H1 (cell line): ENCODE results near the gene TTPAL. TPM values are rescaled to one million over a fixed set of nuclear protein-coding genes. Genes with fewer than 3 reads are reported as not detected.

ENCODE experiments used
- CTCF ChIA-PET: fragments of 300-600 bp; sonication (Branson Sonifier 250); formaldehyde crosslinking; loops from one replicate; lab custom pipeline; 2021; ENCODE audit not compliant: partially characterized antibody; lab: Charles Lee
- POLR2A ChIA-PET: fragments of 300-600 bp; sonication (Branson Sonifier 250); formaldehyde crosslinking; loops from one replicate; lab custom pipeline; 2021; ENCODE audit warnings: inconsistent platforms; ENCODE audit not compliant: partially characterized antibody; lab: Charles Lee
- DNase-seq, 2 experiments: peaks; one replicate each; pipeline versions ENCODE4 v3.0.0 to v3.0.0-alpha.2; 2010 to 2022; ENCODE audit warnings: low spot score in 2 of 2, low read depth in 1 of 2, mixed read lengths in 1 of 2
- FAIRE-seq: peaks from 2 replicates; lab custom pipeline; 2011; peaks lifted over from hg19 to GRCh38; lab: Jason Lieb, UNC
- H2AFZ ChIP-seq: 2 replicates; pipeline ENCODE4 v1.8.1; 2012; ENCODE audit warnings: low read length, inconsistent platforms
- H2AK5ac ChIP-seq: 2 replicates; pipeline ENCODE4 v1.6.1; 2013; ENCODE audit warnings: low read depth, low read length
- H2BK120ac ChIP-seq: replicated peaks from 2 replicates; pipeline ENCODE3; 2013; ENCODE audit warnings: low read depth, low read length, inconsistent platforms
- H2BK12ac ChIP-seq: 2 replicates; pipeline ENCODE4 v1.6.1; 2013; ENCODE audit warnings: low read depth, low read length
- H2BK15ac ChIP-seq: 2 replicates; pipeline ENCODE4 v1.6.1; 2013; ENCODE audit warnings: low read length
- H2BK20ac ChIP-seq: 2 replicates; pipeline ENCODE4 v1.6.1; 2013; ENCODE audit warnings: low read length
- H2BK5ac ChIP-seq: 2 replicates; pipeline ENCODE4 v1.6.1; 2013; ENCODE audit warnings: low read depth, low read length
- H3K14ac ChIP-seq: 2 replicates; pipeline ENCODE4 v1.6.1; 2013; ENCODE audit warnings: inconsistent platforms; ENCODE audit not compliant: insufficient read length
- H3K18ac ChIP-seq: 2 replicates; pipeline ENCODE4 v1.6.1; 2013; ENCODE audit warnings: low read length; ENCODE audit errors: extremely low read depth
- H3K23ac ChIP-seq: 2 replicates; pipeline ENCODE4 v1.6.1; 2013; ENCODE audit warnings: inconsistent platforms; ENCODE audit not compliant: insufficient read length
- H3K23me2 ChIP-seq: 2 replicates; pipeline ENCODE4 v1.6.1; 2013; ENCODE audit warnings: low read depth, low read length
- H3K27ac ChIP-seq: 2 replicates; pipeline ENCODE4 v1.6.1; 2011; ENCODE audit warnings: low read depth, low read length, inconsistent platforms
- H3K27me3 ChIP-seq, 4 experiments: replicated peaks in 1 of 4; 1 replicate in 1 of 4; 2 replicates in 3 of 4; pipeline versions ENCODE4 v1.6.1 to v1.8.1; 2011 to 2013; ENCODE audit warnings: low read length in 3 of 4, mild to moderate bottlenecking in 3 of 4, inconsistent platforms in 2 of 4, mixed read lengths in 2 of 4, moderate library complexity in 1 of 4; ENCODE audit not compliant: control insufficient read depth in 3 of 4, insufficient read depth in 3 of 4; ENCODE audit errors: extremely low read depth in 1 of 4
- H3K36me3 ChIP-seq, 4 experiments: 2 replicates each; pipeline versions ENCODE4 v1.6.1 to v1.8.1; 2011 to 2013; ENCODE audit warnings: mild to moderate bottlenecking in 4 of 4, low read length in 3 of 4, moderate library complexity in 2 of 4, control low read depth in 1 of 4, inconsistent platforms in 1 of 4; ENCODE audit not compliant: insufficient read depth in 4 of 4, control insufficient read depth in 2 of 4
- H3K4ac ChIP-seq: replicated peaks from 2 replicates; pipeline ENCODE3; 2013; ENCODE audit warnings: low read length, low read depth, mixed read lengths, inconsistent platforms; ENCODE audit not compliant: insufficient read length
- H3K4me1 ChIP-seq, 4 experiments: replicated peaks in 1 of 4; 1 replicate in 1 of 4; 2 replicates in 3 of 4; pipeline versions ENCODE4 v1.6.1 to v1.8.1; 2011 to 2013; ENCODE audit warnings: low read length in 3 of 4, inconsistent platforms in 2 of 4, mixed read lengths in 1 of 4; ENCODE audit not compliant: insufficient read depth in 4 of 4, control insufficient read depth in 3 of 4
- H3K4me2 ChIP-seq, 2 experiments: 2 replicates each; pipeline versions ENCODE4 v1.6.1 to v1.8.1; 2011 to 2013; ENCODE audit warnings: low read depth in 2 of 2, low read length in 2 of 2, control low read depth in 1 of 2, inconsistent platforms in 1 of 2, mild to moderate bottlenecking in 1 of 2; ENCODE audit not compliant: insufficient read depth in 1 of 2
- H3K4me3 ChIP-seq, 4 experiments: fragments of 200-600, 300-600 bp in 1 of 4; sonication (generic), shearing (Covaris generic), sonication (Bioruptor Twin) in 1 of 4; 2 replicates each; pipeline versions ENCODE4 v1.5.1 to v1.8.1; 2011 to 2016; ENCODE audit warnings: low read length in 4 of 4, low read depth in 3 of 4, control low read depth in 2 of 4, inconsistent platforms in 2 of 4, mild to moderate bottlenecking in 2 of 4, mixed read lengths in 1 of 4, moderate library complexity in 1 of 4; ENCODE audit not compliant: insufficient read depth in 2 of 4; ENCODE audit errors: extremely low read depth in 1 of 4
- H3K56ac ChIP-seq: replicated peaks from 2 replicates; pipeline ENCODE3; 2013; ENCODE audit warnings: low read depth, mild to moderate bottlenecking, mixed read lengths, low read length, inconsistent platforms; ENCODE audit not compliant: insufficient read length
- H3K79me1 ChIP-seq: 2 replicates; pipeline ENCODE4 v1.6.1; 2013; ENCODE audit warnings: low read depth, low read length, control low read depth
- H3K79me2 ChIP-seq, 2 experiments: 2 replicates each; pipeline versions ENCODE4 v1.6.1 to v1.8.1; 2012 to 2013; ENCODE audit warnings: low read length in 2 of 2, mild to moderate bottlenecking in 2 of 2, inconsistent platforms in 1 of 2; ENCODE audit not compliant: insufficient read depth in 2 of 2, control insufficient read depth in 1 of 2
- H3K9ac ChIP-seq, 4 experiments: replicated peaks in 1 of 4; 1 replicate in 1 of 4; 2 replicates in 3 of 4; pipeline versions ENCODE4 v1.6.1 to v1.8.1; 2011 to 2013; ENCODE audit warnings: low read depth in 3 of 4, low read length in 3 of 4, control low read depth in 2 of 4, mild to moderate bottlenecking in 2 of 4, moderate library complexity in 2 of 4, inconsistent platforms in 1 of 4; ENCODE audit errors: extremely low read depth in 1 of 4
- H3K9me3 ChIP-seq, 2 experiments: 2 replicates each; pipeline versions ENCODE4 v1.6.1 to v1.8.1; 2012 to 2013; ENCODE audit warnings: mild to moderate bottlenecking in 2 of 2, moderate library complexity in 2 of 2, control low read depth in 1 of 2, inconsistent platforms in 1 of 2, low read depth in 1 of 2, low read length in 1 of 2, mixed read lengths in 1 of 2; ENCODE audit not compliant: insufficient read depth in 2 of 2
- H4K20me1 ChIP-seq, 2 experiments: replicated peaks in 1 of 2; 2 replicates each; pipeline versions ENCODE3 to v1.8.1; 2011 to 2013; ENCODE audit warnings: inconsistent platforms in 2 of 2, low read length in 2 of 2, mild to moderate bottlenecking in 1 of 2; ENCODE audit not compliant: insufficient read depth in 2 of 2, control insufficient read depth in 1 of 2
- H4K5ac ChIP-seq: 2 replicates; pipeline ENCODE4 v1.6.1; 2013; ENCODE audit warnings: low read length, low read depth, mixed read lengths, inconsistent platforms; ENCODE audit not compliant: insufficient read length
- H4K8ac ChIP-seq: 2 replicates; pipeline ENCODE4 v1.8.0; 2013; ENCODE audit warnings: mild to moderate bottlenecking, moderate library complexity, low read length, inconsistent platforms; ENCODE audit not compliant: insufficient read depth; ENCODE audit errors: extremely low read depth
- H4K91ac ChIP-seq: replicated peaks from 2 replicates; pipeline ENCODE3; 2013; ENCODE audit warnings: low read length, mixed read lengths, inconsistent platforms; ENCODE audit not compliant: insufficient read length
- CHD1 ChIP-seq: IDR thresholded peaks from 2 replicates; pipeline ENCODE4 v1.6.1; 2012; ENCODE audit warnings: low read depth, low read length, improper control_type of control experiment
- CREB1 ChIP-seq: IDR thresholded peaks from 2 replicates; pipeline ENCODE4 v1.6.1; 2012; ENCODE audit warnings: inconsistent platforms
- EP300 ChIP-seq, 2 experiments: IDR thresholded peaks; 1 replicate in 1 of 2; 2 replicates in 1 of 2; pipeline ENCODE4 v1.6.1; 2011 to 2012; ENCODE audit warnings: low read depth in 2 of 2, low read length in 2 of 2, mild to moderate bottlenecking in 2 of 2, borderline replicate concordance in 1 of 2, inconsistent platforms in 1 of 2, moderate library complexity in 1 of 2
- EZH2 ChIP-seq: fragments of 200-600 bp; sonication (generic); IDR thresholded peaks from 2 replicates; pipeline ENCODE4 v1.7.1; 2012; ENCODE audit warnings: low read depth, mild to moderate bottlenecking, moderate library complexity, low read length, inconsistent platforms; ENCODE audit not compliant: severe bottlenecking
- JUN ChIP-seq: IDR thresholded peaks from 2 replicates; pipeline ENCODE4 v1.6.1; 2011; ENCODE audit warnings: low read depth, mild to moderate bottlenecking, improper control_type of control experiment, low read length
- PHF8 ChIP-seq: fragments of 200-600 bp; sonication (generic); conservative IDR thresholded peaks from 2 replicates; pipeline ENCODE4 v1.7.1; 2012; ENCODE audit warnings: low read depth, mild to moderate bottlenecking, inconsistent platforms, low read length, moderate library complexity
- RAD21 ChIP-seq, 2 experiments: IDR thresholded peaks in 1 of 2; conservative IDR thresholded peaks in 1 of 2; 2 replicates each; pipeline ENCODE4 v1.6.1; 2011; ENCODE audit warnings: low read depth in 2 of 2, low read length in 2 of 2, improper control_type of control experiment in 1 of 2, inconsistent platforms in 1 of 2, mild to moderate bottlenecking in 1 of 2, moderate library complexity in 1 of 2
- RBBP5 ChIP-seq: IDR thresholded peaks from 2 replicates; pipeline ENCODE4 v1.7.1; 2012; ENCODE audit warnings: low read depth, mild to moderate bottlenecking, inconsistent platforms, low read length, moderate library complexity, borderline replicate concordance
- RNF2 ChIP-seq: fragments of 200-900, 300-1000 bp; sonication (generic); IDR thresholded peaks from 2 replicates; pipeline ENCODE4 v1.7.1; 2016; ENCODE audit warnings: borderline replicate concordance, low read depth, mild to moderate bottlenecking, antibody characterized with exemption, low read length; ENCODE audit not compliant: poor library complexity, severe bottlenecking; ENCODE audit errors: missing control alignments
- SIX5 ChIP-seq: IDR thresholded peaks from 2 replicates; pipeline ENCODE4 v1.6.1; 2011; ENCODE audit warnings: mild to moderate bottlenecking, low read depth, low read length
- TAF7 ChIP-seq: optimal IDR thresholded peaks from 2 replicates; pipeline ENCODE3; 2011; ENCODE audit warnings: low read depth, mild to moderate bottlenecking, inconsistent platforms, low read length, moderate library complexity, borderline replicate concordance
- TBP ChIP-seq: IDR thresholded peaks from 2 replicates; pipeline ENCODE4 v1.6.1; 2011; ENCODE audit warnings: low read depth, low read length, improper control_type of control experiment
- WGBS, 2 experiments: shearing (Covaris generic) in 1 of 2; methylation state at CpG; one replicate each; pipeline versions ENCODE4 v1.1.6 to v1.1.7; 2013 to 2015; ENCODE audit warnings: low lambda C conversion rate in 2 of 2, mixed read lengths in 2 of 2, inconsistent platforms in 1 of 2, low coverage in 1 of 2, missing lambda C conversion rate in 1 of 2; ENCODE audit not compliant: insufficient replicate concordance in 2 of 2, insufficient coverage in 1 of 2, insufficient read length in 1 of 2; ENCODE audit errors: extremely low coverage in 1 of 2, missing lambda C conversion rate in 1 of 2; 5-methylcytosine and 5-hydroxymethylcytosine counted together
- polyA plus RNA-seq, 7 experiments: library from polyadenylated mRNA; depleted of rRNA in 3 of 7; stranded (reverse) in 5 of 7; unstranded in 2 of 7; fragments of >200 nt in 5 of 7; fragments of 200-250 nt in 2 of 7; gene quantifications; 1 replicate in 5 of 7; 2 replicates in 1 of 7; 4 replicates in 1 of 7; pipeline versions ENCODE4 v1.2.1 to v1.2.3, GENCODE V29; 2011 to 2013; ENCODE audit warnings: missing spikeins in 2 of 7, mixed read lengths in 2 of 7
- total RNA-seq: library from RNA; stranded (reverse); fragmentation: NEBNext Ultra II Directional; extraction: Animal tissue kit (Norgen Biotek cat#: 25700); gene quantifications from 2 replicates; pipeline ENCODE4 v1.2.1, GENCODE V29; 2021

The TTPAL gene
- total and polyA plus RNA-seq, 2 of the 8 experiments (the other 6 are each of a cell fraction or from before 2014, with no cell fraction given), result 2.8 to 14.0 TPM

GRCh38 chr20:44433751-44434538, 41.7 kb upstream of the TTPAL start:
- Histone ChIP-seq H4K8ac (no peak overlapping the region), H3K23ac (no peak overlapping the region), H3K27me3 (no peaks in the 10 kb centered on the region), H3K4me2 (no peak overlapping the region), H2BK20ac (no peak overlapping the region), H3K27ac (no peak overlapping the region), H2BK5ac (no peak overlapping the region), H3K79me1 (no peaks in the 10 kb centered on the region), H3K79me2 (no peaks in the 10 kb centered on the region), H4K20me1 (no peaks in the 10 kb centered on the region), H3K9me3 (no peaks in the 10 kb centered on the region), H2BK120ac (no peak overlapping the region), H4K91ac (no peak overlapping the region), H2AFZ (no peak overlapping the region; the same call in 1 of the 2 replicates), H3K4ac (no peak overlapping the region), H4K5ac (no peak overlapping the region), H3K23me2 (no peaks in the 10 kb centered on the region), H3K4me3 (no peak overlapping the region), H3K56ac (no peak overlapping the region), H3K9ac (no peak overlapping the region), H3K36me3 (no peaks in the 10 kb centered on the region), H2AK5ac (no peak overlapping the region), H2BK15ac (no peak overlapping the region), H3K4me1 (no peaks in the 10 kb centered on the region), H3K14ac (no peak overlapping the region), H3K18ac (no peak overlapping the region), H2BK12ac (0 out of 2 replicates have a peak overlapping the region, but pooled peaks have one; percentile 27)
- FAIRE-seq (no peak), DNase-seq (no peak)
- 85% methylated on average over 24 of the region's 24 CpGs; no CpG with 5 or more reads in 1 of the 2 experiments for WGBS, 2 experiments
- TF ChIP-seq PHF8, result no peak
- TF ChIP-seq CREB1, result no peak
- no peak for TF ChIP-seq EP300 (IDR thresholded peaks at IDR 0.05; ENCODE audit: borderline replicate concordance in 1 of 2, low read depth in 2 of 2, low read length in 2 of 2)
- no peak for TF ChIP-seq RAD21 (IDR thresholded peaks at IDR 0.05 in 1 of 2, conservative IDR thresholded peaks at IDR 0.05 in 1 of 2; ENCODE audit: low read depth in 2 of 2, low read length in 2 of 2)
- no peak for TF ChIP-seq TBP
- TF ChIP-seq JUN, result no peak
- no peak for TF ChIP-seq TAF7
- no peak for TF ChIP-seq EZH2
- TF ChIP-seq RNF2, result no peak
- TF ChIP-seq RBBP5, result no peak
- no peak for TF ChIP-seq SIX5
- TF ChIP-seq CHD1, result no peak
- POLR2A ChIA-PET, result no interaction called here
- CTCF ChIA-PET, result interaction anchor here (0.5 to 3.0 kb wide), 7 partner anchors 16 to 204 kb away, joined by 3 to 15 read pairs (median 3); no protein-coding TSS in a partner anchor
